AG09319 (cell line): ENCODE data around the gene SLIT1.

Source experiments
- DNase-seq: peaks from one replicate; pipeline ENCODE4 v3.0.0-alpha.2; 2010; ENCODE audit warnings: low read depth; ENCODE audit errors: extremely low read depth
- TF ChIP-seq, protein P1 (sequence below): IDR thresholded peaks from 2 replicates; pipeline ENCODE4 v1.5.1; 2011; ENCODE audit warnings: low read depth, mild to moderate bottlenecking, inconsistent platforms, low read length, moderate library complexity

Gene SLIT1

DNA sequence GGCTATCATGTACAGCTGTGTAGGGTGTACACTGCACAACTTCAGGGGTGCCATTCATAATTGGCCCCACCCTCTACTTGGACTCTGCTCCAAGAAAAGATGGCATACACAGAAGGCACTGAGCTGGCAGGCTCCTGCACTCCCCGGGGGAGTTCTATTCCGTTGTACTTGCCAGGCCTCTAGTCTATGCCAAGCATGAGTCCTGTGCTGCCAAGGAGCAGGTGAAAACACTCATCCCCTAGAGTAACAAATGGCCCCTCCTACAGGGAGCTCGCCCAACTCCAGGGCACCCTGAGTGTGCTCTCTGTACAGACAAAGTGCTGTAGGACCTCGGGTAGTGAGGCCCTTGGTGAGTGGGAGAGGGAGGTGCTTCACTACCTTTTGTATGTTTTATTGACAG, 127.2 kb downstream of the SLIT1 start:
- no peak for DNase-seq
- TF ChIP-seq, protein P1, sequence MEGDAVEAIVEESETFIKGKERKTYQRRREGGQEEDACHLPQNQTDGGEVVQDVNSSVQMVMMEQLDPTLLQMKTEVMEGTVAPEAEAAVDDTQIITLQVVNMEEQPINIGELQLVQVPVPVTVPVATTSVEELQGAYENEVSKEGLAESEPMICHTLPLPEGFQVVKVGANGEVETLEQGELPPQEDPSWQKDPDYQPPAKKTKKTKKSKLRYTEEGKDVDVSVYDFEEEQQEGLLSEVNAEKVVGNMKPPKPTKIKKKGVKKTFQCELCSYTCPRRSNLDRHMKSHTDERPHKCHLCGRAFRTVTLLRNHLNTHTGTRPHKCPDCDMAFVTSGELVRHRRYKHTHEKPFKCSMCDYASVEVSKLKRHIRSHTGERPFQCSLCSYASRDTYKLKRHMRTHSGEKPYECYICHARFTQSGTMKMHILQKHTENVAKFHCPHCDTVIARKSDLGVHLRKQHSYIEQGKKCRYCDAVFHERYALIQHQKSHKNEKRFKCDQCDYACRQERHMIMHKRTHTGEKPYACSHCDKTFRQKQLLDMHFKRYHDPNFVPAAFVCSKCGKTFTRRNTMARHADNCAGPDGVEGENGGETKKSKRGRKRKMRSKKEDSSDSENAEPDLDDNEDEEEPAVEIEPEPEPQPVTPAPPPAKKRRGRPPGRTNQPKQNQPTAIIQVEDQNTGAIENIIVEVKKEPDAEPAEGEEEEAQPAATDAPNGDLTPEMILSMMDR = no peak

DNA sequence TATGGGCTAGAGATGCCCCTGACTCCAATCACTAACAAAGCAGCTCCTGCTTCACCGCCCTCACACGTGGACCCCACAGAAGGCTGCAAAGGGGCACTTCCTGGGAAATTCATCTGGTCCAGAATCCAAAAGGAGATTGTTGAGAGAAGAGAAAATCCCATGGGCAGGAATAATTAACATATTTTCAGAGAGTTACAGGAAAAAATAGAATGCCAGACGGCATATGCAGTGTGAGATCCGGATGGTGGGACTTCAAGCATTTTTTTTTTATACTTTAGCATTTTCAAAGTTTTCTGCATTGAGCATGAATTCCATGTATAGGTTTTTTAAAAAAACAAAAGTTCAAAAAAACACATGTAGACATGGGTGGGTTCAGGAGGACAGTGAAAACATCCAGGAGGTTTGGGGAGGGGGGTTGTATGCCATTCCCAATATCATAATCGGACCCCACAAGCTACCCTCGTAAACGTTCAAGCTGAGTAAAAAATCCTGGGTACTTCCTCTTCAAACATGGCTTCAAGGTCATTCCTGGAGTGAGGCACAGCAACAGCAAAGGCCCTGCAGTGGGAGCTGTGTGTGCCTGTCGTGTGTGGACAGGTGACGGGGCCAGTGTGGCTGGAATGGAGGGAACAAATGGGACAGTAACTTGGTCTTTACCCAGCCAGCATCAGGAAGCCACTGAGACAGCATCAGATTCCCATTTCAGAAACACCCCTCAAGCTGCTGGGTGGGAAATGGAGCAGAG, 128.1 kb downstream of the SLIT1 start:
- TF ChIP-seq, protein P1 = no peak
- no peak for DNase-seq

DNA sequence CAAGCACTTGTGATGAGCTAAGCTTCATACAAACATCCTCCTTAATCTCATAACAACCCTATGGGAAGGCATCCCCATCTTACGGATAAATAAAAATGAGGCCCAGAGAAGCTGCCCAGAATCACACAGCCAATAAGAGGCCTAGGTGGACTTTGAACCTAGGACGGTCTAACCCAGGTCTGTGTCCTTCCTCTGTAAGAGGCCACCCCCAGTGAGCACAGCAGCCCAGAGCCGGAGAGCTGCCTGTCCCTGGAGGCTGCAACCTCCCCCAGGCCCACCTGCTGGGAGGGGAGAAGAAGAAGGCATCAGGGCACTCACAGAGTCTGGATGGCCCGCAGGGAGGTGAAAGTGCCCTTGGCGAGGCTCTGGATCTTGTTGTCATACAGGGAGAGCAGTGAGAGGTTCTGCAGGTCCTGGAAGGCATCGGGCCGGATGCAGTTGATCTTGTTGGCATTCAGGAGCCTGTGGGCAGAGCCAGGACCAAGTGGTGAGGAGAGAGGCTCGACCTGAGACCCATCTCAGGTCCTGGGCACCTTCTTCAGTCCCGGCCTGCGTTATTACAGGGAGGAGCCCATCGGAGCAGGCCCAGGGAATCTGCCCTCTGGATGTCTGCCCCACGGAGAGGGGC, 129.6 kb downstream of the SLIT1 start:
- DNase-seq = no peak

DNA sequence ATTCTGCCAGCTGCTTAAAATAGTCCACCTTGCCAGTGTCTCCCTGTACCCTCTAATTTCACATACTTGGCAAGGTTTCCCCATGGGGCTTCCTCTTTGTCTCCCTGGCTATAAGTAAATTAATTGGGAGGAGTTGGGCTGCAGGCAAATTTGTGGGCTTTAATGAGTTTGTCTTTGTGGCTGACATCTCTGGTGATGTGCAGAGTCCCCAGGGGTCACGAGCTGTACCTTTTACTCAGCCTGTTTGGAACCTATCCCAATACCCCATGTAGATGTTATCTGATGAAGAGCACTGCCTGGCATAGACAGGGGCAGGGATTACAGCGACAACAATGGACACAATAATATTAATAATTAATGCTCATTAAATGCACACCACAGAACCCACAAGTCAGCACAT, 132.5 kb downstream of the SLIT1 start:
- no peak for DNase-seq
- TF ChIP-seq, protein P1 = no peak

More for the DNA sequence above, 129.6 kb downstream of the SLIT1 start:
- TF ChIP-seq, protein P1 = no peak

DNA sequence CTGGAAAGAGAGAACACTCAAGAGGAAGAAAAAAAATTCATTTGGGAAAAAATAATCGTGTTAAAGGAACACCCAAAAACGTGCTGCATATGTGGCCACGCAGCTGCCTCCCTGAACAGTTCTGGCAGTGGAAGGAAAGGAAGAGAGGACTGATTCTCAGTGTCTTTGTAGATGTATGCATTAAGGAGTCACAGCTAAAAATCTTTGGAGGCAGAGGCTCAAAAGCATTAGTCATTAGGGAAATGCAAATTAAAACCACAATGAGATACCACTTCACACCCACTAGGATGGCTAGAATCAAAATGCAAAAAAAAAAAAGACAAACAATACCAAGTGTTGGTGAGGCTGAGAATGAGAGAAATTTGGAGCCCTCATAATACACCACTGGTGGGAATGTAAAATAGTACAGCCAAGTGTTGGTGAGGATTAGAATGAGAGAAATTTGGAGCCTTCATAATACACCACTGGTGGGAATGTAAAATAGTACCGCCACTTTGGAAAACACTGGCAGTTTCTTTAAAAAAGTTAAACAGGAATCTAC, 134.7 kb downstream of the SLIT1 start:
- TF ChIP-seq, protein P1 = no peak
- DNase-seq = no peak

DNA sequence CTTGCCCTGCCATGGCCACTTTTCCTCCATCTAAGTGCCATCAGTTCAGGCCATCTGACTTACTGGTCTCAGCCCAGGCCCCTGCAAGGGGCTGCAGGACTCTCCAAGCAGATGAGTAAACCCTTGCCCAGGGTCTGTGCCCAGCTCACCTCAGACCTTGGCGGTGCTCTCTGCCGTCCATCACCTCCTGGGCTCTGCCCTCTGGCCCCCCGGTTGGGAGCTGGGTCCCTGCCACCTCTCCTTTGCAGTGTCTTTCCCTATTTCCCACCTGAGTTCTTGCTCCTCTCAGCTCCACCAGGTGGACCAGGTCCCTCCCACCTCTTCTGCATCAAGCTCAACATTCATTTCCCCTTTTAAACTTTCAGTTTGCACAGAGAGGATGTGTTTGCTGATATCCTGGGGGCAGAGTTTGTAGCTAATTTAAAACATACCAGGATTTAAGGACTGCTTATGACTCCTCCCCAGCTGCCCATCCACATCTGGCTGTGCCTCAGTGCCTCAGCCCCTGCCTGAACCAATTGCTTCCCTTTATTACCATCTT, 135.5 kb downstream of the SLIT1 start:
- TF ChIP-seq, protein P1 = no peak

DNA sequence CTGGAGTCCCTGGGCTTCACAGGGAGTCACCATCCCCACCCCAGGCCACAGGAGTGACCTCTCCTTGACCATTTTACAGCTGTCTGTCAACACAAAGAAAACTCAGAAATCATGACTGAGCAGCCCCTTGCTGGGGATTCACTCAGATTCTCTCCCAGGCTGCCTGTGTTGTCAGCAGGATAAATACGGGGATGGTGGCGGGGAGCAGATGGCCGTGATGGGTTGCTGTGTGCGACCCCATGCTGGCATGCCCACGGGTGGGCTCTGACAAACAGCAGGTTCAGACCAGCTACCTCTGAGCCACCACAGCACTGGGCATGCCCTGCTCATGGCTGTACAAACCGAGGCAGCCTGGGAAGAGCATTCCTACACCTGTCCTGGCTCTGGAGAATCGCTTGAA, 136.1 kb downstream of the SLIT1 start:
- DNase-seq = no peak
- TF ChIP-seq, protein P1 = no peak

More for the DNA sequence above, 135.5 kb downstream of the SLIT1 start:
- DNase-seq = no peak
